ENCODE measurements around the gene CD274. TPM values are rescaled to one million over a fixed set of nuclear protein-coding genes. Genes with fewer than 3 reads are reported as not detected.

CD274 gene
- total RNA-seq, 1 donor from 2014 or later = 5.4 TPM

GRCh38 chr9:5499889-5500398 is 49.6 kb downstream of the CD274 start:
- no peak for DNase-seq (ENCODE audit: low spot score)

GRCh38 chr9:5500441-5501235 is 50.3 kb downstream of the CD274 start:
- DNase-seq (ENCODE audit: low spot score) = peak; percentile 70

GRCh38 chr9:5502553-5502952 is 52.2 kb downstream of the CD274 start:
- DNase-seq (ENCODE audit: low spot score) = no peak

GRCh38 chr9:5509573-5509972 is 59.2 kb downstream of the CD274 start:
- DNase-seq (ENCODE audit: low spot score) = no peak

- DNase-seq (ENCODE audit: low spot score) = no peak
These were observed 60.1 kb downstream of the CD274 start, which contains the start of gene PDCD1LG2 for GRCh38 chr9:5510360-5510931. Gene PDCD1LG2, plus strand, starts transcription at chr9:5510531. Its CDS starts 12,016 bp downstream, at chr9:5522547.

- DNase-seq (ENCODE audit: low spot score) = no peak
These were observed 60.6 kb downstream of the CD274 start for GRCh38 chr9:5510989-5511388.

- no peak for DNase-seq (ENCODE audit: low spot score)
These were observed 61.1 kb downstream of the CD274 start for GRCh38 chr9:5511476-5511875.

GRCh38 chr9:5511935-5512580 is 61.7 kb downstream of the CD274 start:
- DNase-seq (ENCODE audit: low spot score) = no peak

GRCh38 chr9:5512658-5513452 is 62.5 kb downstream of the CD274 start:
- no peak for DNase-seq (ENCODE audit: low spot score)

GRCh38 chr9:5513966-5514616 is 63.7 kb downstream of the CD274 start:
- no peak for DNase-seq (ENCODE audit: low spot score)

GRCh38 chr9:5514617-5515260 is 64.4 kb downstream of the CD274 start:
- no peak for DNase-seq (ENCODE audit: low spot score)

GRCh38 chr9:5515261-5515650 is 64.9 kb downstream of the CD274 start:
- no peak for DNase-seq (ENCODE audit: low spot score)

GRCh38 chr9:5516453-5517220 is 66.3 kb downstream of the CD274 start:
- DNase-seq (ENCODE audit: low spot score) = no peak

- DNase-seq (ENCODE audit: low spot score) = no peak
These were observed 68.0 kb downstream of the CD274 start for GRCh38 chr9:5518171-5518936.

GRCh38 chr9:5518937-5519319 is 68.6 kb downstream of the CD274 start:
- DNase-seq (ENCODE audit: low spot score) = no peak

Data from ureter (tissue), 1 donor.